ENCODE measurements around the gene CACNA1H. TPM values are rescaled to one million over a fixed set of nuclear protein-coding genes. Genes with fewer than 3 reads are reported as not detected.
"Not testable (repeated sequence)": the region's sequence is repeated elsewhere in the genome, so short reads cannot be mapped to it uniquely, and the experiment has no call there.

The CACNA1H gene
- total and polyA plus RNA-seq, 12 donors = 1.7 to 8.7 (median 2.5) TPM

DNA sequence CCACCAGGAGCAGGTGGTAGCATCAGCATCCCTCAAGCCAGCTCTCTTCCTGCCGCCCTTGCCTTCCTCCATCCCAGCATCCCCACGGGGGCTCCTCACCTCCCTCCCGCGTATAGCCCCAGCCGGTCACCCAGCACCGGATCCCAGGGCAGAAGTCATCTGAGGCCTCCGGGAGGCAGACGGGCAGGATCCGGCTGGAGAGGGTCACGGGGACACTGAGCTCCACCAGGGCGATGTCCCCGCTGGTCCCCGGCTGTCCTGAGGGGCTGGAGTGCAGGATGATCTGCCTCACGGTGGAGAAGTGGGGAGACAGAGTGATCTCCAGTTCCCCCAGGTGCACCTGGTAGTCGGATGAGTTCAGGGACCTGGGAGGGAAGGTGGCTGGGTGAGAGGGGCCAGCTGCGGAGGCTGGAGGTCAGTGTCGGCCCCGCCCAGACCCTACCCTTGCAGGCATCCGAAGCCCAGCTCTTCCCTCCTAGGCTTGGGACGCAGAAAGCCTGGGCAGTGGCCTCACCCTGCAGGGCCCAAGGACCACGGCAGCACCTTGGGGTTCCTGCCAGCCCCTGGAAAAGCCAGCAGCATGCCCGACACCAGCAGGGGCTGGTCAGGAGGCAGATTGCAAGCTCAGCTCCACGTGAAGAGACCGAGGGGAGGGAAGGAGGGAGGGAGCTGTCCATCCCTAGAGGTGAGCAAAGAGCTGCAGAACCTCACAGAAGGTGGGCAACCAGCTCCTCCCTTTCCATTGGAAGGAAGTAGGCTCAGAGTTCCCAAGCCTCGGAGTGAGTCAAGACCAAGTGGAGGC is 69.8 kb downstream of the CACNA1H start:
- TF ChIP-seq, protein P1, sequence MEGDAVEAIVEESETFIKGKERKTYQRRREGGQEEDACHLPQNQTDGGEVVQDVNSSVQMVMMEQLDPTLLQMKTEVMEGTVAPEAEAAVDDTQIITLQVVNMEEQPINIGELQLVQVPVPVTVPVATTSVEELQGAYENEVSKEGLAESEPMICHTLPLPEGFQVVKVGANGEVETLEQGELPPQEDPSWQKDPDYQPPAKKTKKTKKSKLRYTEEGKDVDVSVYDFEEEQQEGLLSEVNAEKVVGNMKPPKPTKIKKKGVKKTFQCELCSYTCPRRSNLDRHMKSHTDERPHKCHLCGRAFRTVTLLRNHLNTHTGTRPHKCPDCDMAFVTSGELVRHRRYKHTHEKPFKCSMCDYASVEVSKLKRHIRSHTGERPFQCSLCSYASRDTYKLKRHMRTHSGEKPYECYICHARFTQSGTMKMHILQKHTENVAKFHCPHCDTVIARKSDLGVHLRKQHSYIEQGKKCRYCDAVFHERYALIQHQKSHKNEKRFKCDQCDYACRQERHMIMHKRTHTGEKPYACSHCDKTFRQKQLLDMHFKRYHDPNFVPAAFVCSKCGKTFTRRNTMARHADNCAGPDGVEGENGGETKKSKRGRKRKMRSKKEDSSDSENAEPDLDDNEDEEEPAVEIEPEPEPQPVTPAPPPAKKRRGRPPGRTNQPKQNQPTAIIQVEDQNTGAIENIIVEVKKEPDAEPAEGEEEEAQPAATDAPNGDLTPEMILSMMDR (IDR thresholded peaks at IDR 0.05) = no peak
- intact Hi-C loops (cut with DNase I) = no loop called here
- ATAC-seq = no peak
- DNase-seq = no peak
- Histone ChIP-seq H3K27me3 (no peaks in the 10 kb centered on the region), H3K27ac (no peak overlapping the region), H3K4me1 (no peaks in the 10 kb centered on the region), H3K4me3 (no peak overlapping the region), H3K9me3 (no peaks in the 10 kb centered on the region), H3K36me3 (no peaks in the 10 kb centered on the region)
- 68 to 70% methylated on average over 25 of the region's 25 CpGs for WGBS, 2 donors

DNA sequence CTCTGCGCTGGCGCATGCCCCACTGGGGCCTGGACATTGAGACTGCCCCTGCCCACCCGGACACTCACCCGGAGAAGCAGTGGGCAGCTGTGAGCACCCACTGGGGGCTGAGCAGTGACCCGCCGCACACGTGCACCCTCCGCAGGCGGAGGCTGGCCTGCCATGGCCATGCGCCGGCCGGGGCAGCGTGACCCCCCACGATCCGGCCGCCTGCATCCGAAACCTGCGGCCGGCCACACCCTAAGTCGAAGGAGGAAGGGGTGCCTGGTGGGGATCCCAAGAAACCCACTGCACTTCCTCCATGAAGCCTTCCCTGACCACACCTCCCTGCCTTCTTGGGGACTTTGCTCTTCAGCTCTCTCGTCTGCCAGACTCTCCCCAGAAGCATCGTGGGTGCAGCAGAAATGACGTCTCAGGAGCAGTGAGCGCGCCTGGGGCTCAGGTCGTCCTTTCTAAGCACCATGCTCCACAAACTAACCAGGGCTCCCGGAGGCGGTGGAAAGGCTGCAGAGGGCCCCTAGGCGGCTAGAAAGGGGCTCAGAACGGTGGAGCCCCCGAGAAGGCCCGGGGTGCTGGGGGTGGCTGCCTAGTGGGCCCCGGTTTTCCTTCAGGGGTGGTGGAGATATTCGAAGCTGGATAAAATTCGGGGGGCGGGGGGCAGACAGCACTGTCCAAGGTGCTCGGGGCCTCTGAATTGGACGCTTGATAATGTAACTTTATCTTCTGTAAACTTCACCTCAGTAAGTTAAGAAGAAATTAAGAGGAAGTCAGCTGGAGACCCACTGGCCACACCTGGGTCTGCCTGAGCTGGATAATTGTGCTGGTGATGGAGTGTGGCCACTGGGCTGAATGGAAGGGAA is 70.7 kb downstream of the CACNA1H start:
- no peak overlapping the region for H3K27ac ChIP-seq
- ATAC-seq = no peak
- TF ChIP-seq, protein P1 (IDR thresholded peaks at IDR 0.05) = no peak
- intact Hi-C loops (cut with DNase I) = no loop called here
- no peaks in the 10 kb centered on the region for H3K36me3 ChIP-seq
- DNase-seq = no peak
- 84 to 88% methylated on average over 38 of the region's 38 CpGs for WGBS, 2 donors
- no peak overlapping the region for H3K4me3 ChIP-seq
- H3K9me3 ChIP-seq = no peaks in the 10 kb centered on the region
- no peaks in the 10 kb centered on the region for H3K4me1 ChIP-seq
- no peaks in the 10 kb centered on the region for H3K27me3 ChIP-seq

GRCh38 chr16:1224558-1224957 is 71.7 kb downstream of the CACNA1H start:
- Histone ChIP-seq H3K27me3 (no peaks in the 10 kb centered on the region), H3K36me3 (no peaks in the 10 kb centered on the region), H3K27ac (no peak overlapping the region), H3K9me3 (no peaks in the 10 kb centered on the region), H3K4me1 (no peaks in the 10 kb centered on the region), H3K4me3 (no peak overlapping the region)
- TF ChIP-seq, protein P1 (IDR thresholded peaks at IDR 0.05) = no peak
- WGBS, 2 donors = 73 to 78% methylated on average over 9 of the region's 9 CpGs
- intact Hi-C loops (cut with DNase I) = no loop called here
- DNase-seq = no peak
- ATAC-seq = no peak

DNA sequence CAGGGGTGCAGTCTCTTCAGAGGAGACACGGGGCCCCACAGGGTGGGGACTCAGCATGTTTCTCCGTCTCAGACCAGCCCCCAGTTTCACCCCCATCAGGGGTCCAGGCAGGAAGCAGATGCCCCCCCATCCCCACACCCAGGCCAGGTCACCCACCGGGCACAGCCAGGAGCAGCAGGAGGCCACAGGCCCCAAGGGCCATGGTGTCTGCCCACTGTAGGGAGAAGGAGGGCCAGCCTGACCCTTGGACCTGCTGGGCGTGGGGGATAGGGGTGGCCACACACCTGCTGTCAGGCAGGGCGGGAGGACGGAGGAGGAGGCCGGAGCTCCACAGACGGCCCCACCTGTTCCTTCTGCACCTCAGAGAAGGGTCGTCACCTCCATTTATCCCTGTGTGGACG is 72.1 kb downstream of the CACNA1H start, which contains the start of gene TPSG1:
TSS of gene TPSG1 (minus strand) at position 218 of the 401 bp plus-strand sequence. CDS start at position 202, 16 bp downstream.
- H3K27me3 ChIP-seq = no peaks in the 10 kb centered on the region
- no peak within 1 kb of the TSS for H3K27ac ChIP-seq
- no peaks in the 10 kb centered on the region for H3K36me3 ChIP-seq
- H3K4me1 ChIP-seq = no peaks in the 10 kb centered on the region
- TF ChIP-seq, protein P1 (IDR thresholded peaks at IDR 0.05) = no peak
- intact Hi-C loops (cut with DNase I) = no loop called here
- ATAC-seq (no peak), DNase-seq (no peak)
- WGBS, 2 donors = 70 to 72% methylated on average over 10 of the region's 10 CpGs
- H3K4me3 ChIP-seq = no peak within 1 kb of the TSS
- H3K9me3 ChIP-seq = no peaks in the 10 kb centered on the region

- intact Hi-C loops (cut with DNase I) = not testable (repeated sequence)
Measured at GRCh38 chr16:1225728-1226311, 72.9 kb downstream of the CACNA1H start.

GRCh38 chr16:1226692-1227091 is 73.8 kb downstream of the CACNA1H start:
- DNase-seq; H3K4me1 ChIP-seq; H3K27me3 ChIP-seq; H3K36me3 ChIP-seq; H3K9me3 ChIP-seq; H3K27ac ChIP-seq; intact Hi-C loops (cut with DNase I); H3K4me3 ChIP-seq; ATAC-seq: not testable (repeated sequence)
- 32 to 49% methylated on average over 13 of the region's 14 CpGs for WGBS, 2 donors

More at GRCh38 chr16:1225728-1226311, 72.9 kb downstream of the CACNA1H start:
- 50 to 59% methylated on average over 22 to 24 of the region's 24 CpGs for WGBS, 2 donors
- H3K9me3 ChIP-seq, H3K27ac ChIP-seq, H3K4me1 ChIP-seq, H3K4me3 ChIP-seq, DNase-seq, H3K36me3 ChIP-seq, H3K27me3 ChIP-seq: not testable (repeated sequence)
- ATAC-seq = peak in 2 of 8 donors; percentile 7 to 12

DNA sequence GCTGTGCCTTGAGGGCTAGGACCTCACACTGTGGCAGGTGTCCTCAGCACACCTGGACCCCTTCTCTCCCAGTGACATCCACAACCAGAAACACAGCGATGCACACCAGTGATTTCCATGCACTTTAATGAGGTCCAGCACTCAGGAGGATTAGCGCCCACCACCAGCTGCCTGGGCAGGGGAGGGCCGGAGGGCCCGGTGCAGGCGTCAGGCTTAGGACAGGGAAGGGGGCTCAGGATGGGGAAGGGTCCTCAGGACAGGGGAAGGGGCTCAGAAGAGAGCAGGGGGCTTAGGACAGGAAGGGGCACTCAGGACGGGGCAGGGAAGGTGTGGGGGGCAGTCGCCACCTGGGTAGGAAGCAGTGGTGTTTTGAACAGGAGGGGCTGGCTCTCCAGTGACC is 75.3 kb downstream of the CACNA1H start:
- ATAC-seq; H3K4me3 ChIP-seq; H3K36me3 ChIP-seq; intact Hi-C loops (cut with DNase I); DNase-seq; H3K27ac ChIP-seq; H3K9me3 ChIP-seq; H3K27me3 ChIP-seq; H3K4me1 ChIP-seq: not testable (repeated sequence)
- 74 to 82% methylated on average over 4 to 7 of the region's 7 CpGs for whole genome bisulfite sequencing, 2 donors
